Measurements from ENCODE around the gene MEF2D. TPM values are rescaled to one million over a fixed set of nuclear protein-coding genes. Genes with fewer than 3 reads are reported as not detected.

The MEF2D gene
- total and polyA plus RNA-seq, 10 donors = 7.4 to 103 (median 61.6) TPM

GRCh38 chr1:156455362-156455761, 45.2 kb downstream of the MEF2D start:
- H3K4me1 ChIP-seq = peaks cover 4 to 33% (median 11%) of the 10 kb centered on the region in 6 donors
- H3K27me3 ChIP-seq (replicated peaks in 1 of 7) = peaks cover 0 to 3% (median 0%) of the 10 kb centered on the region in 7 donors
- H3K9me3 ChIP-seq = no peaks in the 10 kb centered on the region
- intact Hi-C loops (cut with DNase I; ENCODE audit: low total_unique reads) = no loop called here
- no peaks in the 10 kb centered on the region for H3K36me3 ChIP-seq
- H3K4me3 ChIP-seq = no peak overlapping the region
- WGBS, 5 donors = 90 to 98% (median 91%) methylated on average over 7 of the region's 7 CpGs
- DNase-seq = no peak
- TF ChIP-seq POLR2A (IDR thresholded peaks at IDR 0.05) (no peak), POLR2AphosphoS5 (IDR thresholded peaks at IDR 0.05) (no peak), CTCF (IDR thresholded peaks at IDR 0.05 in 8 of 11, conservative IDR thresholded peaks at IDR 0.05 in 3 of 11) (no peak)
- H3K27ac ChIP-seq = no peak overlapping the region

DNA sequence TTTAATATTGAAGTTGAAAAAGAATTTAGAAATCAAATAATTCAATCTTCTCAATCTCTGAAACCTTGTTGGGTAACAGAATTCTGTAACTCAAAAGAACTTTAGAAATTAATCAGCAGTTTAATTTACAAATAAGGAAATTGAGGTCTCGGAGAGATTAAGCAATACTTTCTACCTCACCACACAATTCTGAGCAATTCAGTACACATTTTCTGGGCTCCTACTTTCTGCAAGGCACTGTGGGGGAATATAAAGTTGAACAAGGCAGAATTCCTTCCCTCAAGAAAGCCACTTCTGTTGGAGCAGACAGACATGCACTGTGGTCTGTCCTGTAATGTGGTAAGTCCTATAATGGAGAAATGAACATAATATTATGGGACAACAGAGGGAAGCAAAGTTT, 47.7 kb downstream of the MEF2D start:
- Histone ChIP-seq H3K36me3 (no peaks in the 10 kb centered on the region), H3K9me3 (no peaks in the 10 kb centered on the region), H3K27me3 (replicated peaks in 1 of 7) (peaks cover 0 to 4% (median 0%) of the 10 kb centered on the region in 7 donors), H3K27ac (no peak overlapping the region), H3K4me1 (peaks cover 4 to 32% (median 11%) of the 10 kb centered on the region in 6 donors), H3K4me3 (no peak overlapping the region)
- DNase-seq = no peak
- TF ChIP-seq POLR2AphosphoS5 (IDR thresholded peaks at IDR 0.05) (no peak), POLR2A (IDR thresholded peaks at IDR 0.05) (no peak), CTCF (IDR thresholded peaks at IDR 0.05 in 8 of 11, conservative IDR thresholded peaks at IDR 0.05 in 3 of 11) (no peak)
- intact Hi-C loops (cut with DNase I; ENCODE audit: low total_unique reads) = loop anchor here (5.0 kb wide), 1 partner anchor 154 kb away; no protein-coding TSS in a partner anchor
- 36 to 59% (median 43%) methylated on average over 1 of the region's 1 CpG for WGBS, 5 donors

DNA sequence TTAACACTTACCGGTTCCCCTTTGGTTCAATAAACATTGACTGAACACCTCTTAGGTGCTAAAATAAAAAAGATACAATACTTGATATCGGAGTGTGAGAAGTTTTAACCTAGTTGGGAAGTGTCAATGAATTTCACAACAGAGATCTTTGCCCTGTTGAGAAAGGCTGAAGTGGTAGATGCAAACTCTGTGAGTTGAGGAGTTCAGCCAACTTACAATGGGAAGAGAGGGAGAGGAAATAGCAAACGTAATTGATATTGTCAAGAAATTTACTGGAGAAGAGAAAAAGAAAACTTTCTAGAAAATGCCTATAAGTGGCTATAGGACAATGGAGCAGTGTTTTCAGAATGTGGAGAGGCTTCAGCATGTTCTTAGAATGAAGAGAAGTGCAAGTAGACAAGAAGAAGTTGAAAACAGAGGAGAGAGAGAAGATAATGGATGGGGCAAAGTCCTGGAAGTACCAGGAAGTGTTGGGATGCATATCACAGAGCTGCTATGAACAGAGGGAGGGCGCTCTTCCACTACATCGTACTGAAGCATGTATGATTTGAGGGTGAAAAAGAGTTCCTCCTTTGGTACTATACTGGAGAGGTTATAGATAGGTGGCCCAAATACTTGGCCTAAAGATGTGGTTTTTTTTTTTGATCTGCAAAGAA, 48.9 kb downstream of the MEF2D start:
- Histone ChIP-seq H3K4me1 (peaks cover 0 to 20% (median 6%) of the 10 kb centered on the region in 6 donors), H3K27ac (no peak overlapping the region), H3K4me3 (no peak overlapping the region), H3K27me3 (replicated peaks in 1 of 7) (peaks cover 0 to 11% (median 0%) of the 10 kb centered on the region in 7 donors), H3K36me3 (no peaks in the 10 kb centered on the region), H3K9me3 (no peaks in the 10 kb centered on the region)
- no peak for TF ChIP-seq POLR2A (IDR thresholded peaks at IDR 0.05)
- TF ChIP-seq POLR2AphosphoS5 (IDR thresholded peaks at IDR 0.05) = no peak
- TF ChIP-seq CTCF (IDR thresholded peaks at IDR 0.05 in 8 of 11, conservative IDR thresholded peaks at IDR 0.05 in 3 of 11) = no peak
- intact Hi-C loops (cut with DNase I; ENCODE audit: low total_unique reads) = loop anchor here (5.0 kb wide), 1 partner anchor 156 kb away; no protein-coding TSS in a partner anchor
- WGBS, 5 donors = 64 to 70% (median 67%) methylated on average over 5 of the region's 5 CpGs
- no peak for DNase-seq

DNA sequence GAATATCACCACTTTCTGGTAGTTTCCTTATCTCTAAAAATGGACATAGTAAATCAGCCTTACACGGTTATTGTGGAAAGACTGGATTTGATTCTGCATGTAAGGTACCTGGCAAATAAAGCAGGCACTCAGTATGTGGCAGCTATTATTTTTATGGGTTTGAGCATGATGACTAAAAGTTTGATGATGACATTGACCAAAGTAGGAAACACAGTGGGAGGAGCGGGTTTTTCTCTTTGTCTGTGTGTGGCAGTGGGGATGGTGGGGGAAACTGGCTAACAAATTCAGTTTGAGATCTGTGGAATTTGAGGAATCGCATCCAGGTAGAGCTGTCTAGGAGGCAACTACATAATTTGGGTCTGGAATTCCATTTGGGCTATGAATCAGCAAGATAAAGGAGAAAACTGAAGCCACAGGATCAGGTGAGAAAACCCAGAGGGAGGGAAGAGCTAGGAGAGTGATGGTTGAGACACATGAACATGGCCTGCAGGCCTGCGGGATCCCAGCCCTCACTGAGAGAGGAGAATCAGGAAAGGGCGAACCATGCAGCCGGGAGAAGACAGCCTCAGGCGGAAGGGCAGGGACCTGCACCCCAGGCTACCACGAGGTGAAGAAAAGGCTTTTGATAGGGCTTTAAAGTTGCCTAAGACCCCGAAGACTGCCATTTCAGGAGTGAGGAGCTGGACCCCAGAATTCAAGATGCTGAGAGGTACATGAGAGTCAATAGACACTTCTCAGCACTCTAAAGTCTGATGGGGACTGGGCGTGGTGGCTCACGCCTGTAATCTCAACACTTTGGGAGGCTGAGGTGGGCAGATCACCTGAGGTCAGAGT, 52.2 kb downstream of the MEF2D start:
- no peak for TF ChIP-seq POLR2AphosphoS5 (IDR thresholded peaks at IDR 0.05)
- TF ChIP-seq CTCF (IDR thresholded peaks at IDR 0.05 in 8 of 11, conservative IDR thresholded peaks at IDR 0.05 in 3 of 11) = no peak
- TF ChIP-seq POLR2A (IDR thresholded peaks at IDR 0.05) = no peak
- 82 to 89% (median 83%) methylated on average over 11 of the region's 11 CpGs for WGBS, 5 donors
- no peaks in the 10 kb centered on the region for H3K36me3 ChIP-seq
- H3K9me3 ChIP-seq = no peaks in the 10 kb centered on the region
- no peak overlapping the region for H3K27ac ChIP-seq
- H3K27me3 ChIP-seq (replicated peaks in 1 of 7) = peaks cover 0 to 41% (median 22%) of the 10 kb centered on the region in 7 donors
- no peak for DNase-seq
- intact Hi-C loops (cut with DNase I; ENCODE audit: low total_unique reads) = no loop called here
- peaks cover 0 to 17% (median 7%) of the 10 kb centered on the region in 6 donors for H3K4me1 ChIP-seq
- H3K4me3 ChIP-seq = no peak overlapping the region

Measured in spleen (tissue), 11 donors.